Endothelial cell of umbilical vein (primary cell): ENCODE data around the gene MICALL1. TPM values are rescaled to one million over a fixed set of nuclear protein-coding genes. Genes with fewer than 3 reads are reported as not detected.

ENCODE experiments used
- BruUV-seq: library from RNA; stranded (reverse); fragments of 400-500 nt; replicated peaks from 2 replicates; lab custom pipeline; 2021; lab: Mats Ljungman, UMichigan
- CTCF ChIA-PET: fragments of 300-600, 350-600 bp; sonication (Branson Sonifier 250); formaldehyde crosslinking; loops from one replicate; lab custom pipeline; 2021; ENCODE audit warnings: antibody characterized with exemption, inconsistent platforms; lab: Charles Lee
- POLR2A ChIA-PET: fragments of 300-600, 350-600 bp; sonication (Branson Sonifier 250); formaldehyde crosslinking; loops from one replicate; lab custom pipeline; 2021; ENCODE audit warnings: antibody characterized with exemption, inconsistent platforms; lab: Charles Lee
- DNase-seq: peaks from one replicate; pipeline ENCODE4 v3.0.0-alpha.2; 2011; ENCODE audit warnings: low read depth, low spot score
- FAIRE-seq: peaks from 2 replicates; lab custom pipeline; 2011; peaks lifted over from hg19 to GRCh38; lab: Jason Lieb, UNC
- H2AFZ ChIP-seq: 2 replicates; pipeline ENCODE4 v1.6.0; 2012; ENCODE audit warnings: low read depth, low read length, control low read depth, inconsistent platforms
- H3K27ac ChIP-seq: 2 replicates; pipeline ENCODE4 v1.5.1; 2011; ENCODE audit warnings: low read depth, mild to moderate bottlenecking, control low read depth, low read length, moderate library complexity; ENCODE audit not compliant: insufficient read depth
- H3K27me3 ChIP-seq, 2 experiments: 2 replicates each; pipeline versions ENCODE4 v1.6.0 to v1.6.1; 2011; ENCODE audit warnings: low read length in 2 of 2, mixed read lengths in 1 of 2; ENCODE audit not compliant: control insufficient read depth in 2 of 2, insufficient read depth in 2 of 2
- H3K36me3 ChIP-seq, 2 experiments: 2 replicates in 1 of 2; 3 replicates in 1 of 2; pipeline ENCODE4 v1.5.1; 2011; ENCODE audit warnings: low read length in 2 of 2, mild to moderate bottlenecking in 1 of 2, moderate library complexity in 1 of 2; ENCODE audit not compliant: control insufficient read depth in 2 of 2, insufficient read depth in 2 of 2; ENCODE audit errors: extremely low read depth in 1 of 2
- H3K4me1 ChIP-seq: 3 replicates; pipeline ENCODE4 v1.5.1; 2011; ENCODE audit warnings: mild to moderate bottlenecking, low read length; ENCODE audit not compliant: control insufficient read depth, insufficient read depth; ENCODE audit errors: extremely low read depth
- H3K4me2 ChIP-seq: 2 replicates; pipeline ENCODE4 v1.6.1; 2011; ENCODE audit warnings: low read length, control low read depth, mixed read lengths; ENCODE audit not compliant: insufficient read depth
- H3K4me3 ChIP-seq, 3 experiments: fragments of 200-600 bp in 1 of 3; sonication (generic), shearing (Covaris generic) in 1 of 3; replicated peaks in 1 of 3; 2 replicates each; pipeline ENCODE4 v1.5.1; 2011 to 2016; ENCODE audit warnings: control low read depth in 3 of 3, low read length in 3 of 3, mild to moderate bottlenecking in 2 of 3, inconsistent platforms in 1 of 3, low read depth in 1 of 3, moderate library complexity in 1 of 3; ENCODE audit not compliant: insufficient read depth in 1 of 3
- H3K79me2 ChIP-seq: 2 replicates; pipeline ENCODE4 v1.6.0; 2012; ENCODE audit warnings: low read length, inconsistent platforms; ENCODE audit not compliant: control insufficient read depth, insufficient read depth
- H3K9ac ChIP-seq: replicated peaks from 2 replicates; pipeline ENCODE3; 2011; ENCODE audit warnings: low read length, control low read depth; ENCODE audit not compliant: insufficient read depth; ENCODE audit errors: extremely low read depth
- H3K9me1 ChIP-seq: replicated peaks from 3 replicates; pipeline ENCODE4 v1.6.0; 2011; ENCODE audit warnings: mild to moderate bottlenecking, low read length; ENCODE audit not compliant: control insufficient read depth, insufficient read depth; ENCODE audit errors: extremely low read depth
- H3K9me3 ChIP-seq: replicated peaks from 2 replicates; pipeline ENCODE4 v1.5.1; 2012; ENCODE audit warnings: low read length, inconsistent platforms; ENCODE audit not compliant: control insufficient read depth, insufficient read depth
- H4K20me1 ChIP-seq: replicated peaks from 2 replicates; pipeline ENCODE3; 2011; ENCODE audit warnings: mild to moderate bottlenecking, low read length; ENCODE audit not compliant: control insufficient read depth, insufficient read depth; ENCODE audit errors: extremely low read depth
- EZH2 ChIP-seq: IDR thresholded peaks from 2 replicates; pipeline ENCODE4 v1.6.1; 2012; ENCODE audit warnings: borderline replicate concordance, low read depth, mild to moderate bottlenecking, moderate library complexity, low read length, inconsistent platforms; ENCODE audit not compliant: severe bottlenecking
- FOS ChIP-seq: IDR thresholded peaks from 2 replicates; pipeline ENCODE4 v1.6.1; 2011; ENCODE audit warnings: mild to moderate bottlenecking, low read length, moderate library complexity, borderline replicate concordance; ENCODE audit not compliant: insufficient read depth
- GATA2 ChIP-seq: IDR thresholded peaks from 2 replicates; pipeline ENCODE4 v1.7.0; 2011; ENCODE audit warnings: low read depth, mild to moderate bottlenecking, moderate library complexity, mixed read lengths, low read length; ENCODE audit not compliant: insufficient read length, insufficient read depth
- JUN ChIP-seq: IDR thresholded peaks from 2 replicates; pipeline ENCODE4 v1.6.1; 2011; ENCODE audit warnings: borderline replicate concordance, low read depth; ENCODE audit not compliant: insufficient read length, insufficient read depth
- MYC ChIP-seq: IDR thresholded peaks from one replicate; pipeline ENCODE4 v1.6.1; 2011; ENCODE audit warnings: mild to moderate bottlenecking, low read depth, low read length
- POLR2A ChIP-seq: IDR thresholded peaks from 2 replicates; pipeline ENCODE4 v1.6.1; 2012; ENCODE audit warnings: low read depth, mild to moderate bottlenecking, control low read depth, low read length
- POLR2AphosphoS5 ChIP-seq: IDR thresholded peaks from 2 replicates; pipeline ENCODE4 v1.6.1; 2012; ENCODE audit warnings: low read depth, mild to moderate bottlenecking, control low read depth, low read length, moderate library complexity; ENCODE audit not compliant: insufficient read depth
- dilution Hi-C: fragments of 300-500 bp; cut with MboI; formaldehyde crosslinking; loops from one replicate; pipeline ENCODE4 v1.15.0; 2019; ENCODE audit warnings: low sequenced_read_pairs; ENCODE audit not compliant: extremely low pct_ligation_motif_present
- intact Hi-C: fragments of 100-400 bp; cut with micrococcal nuclease; formaldehyde crosslinking; loops from one replicate; pipeline ENCODE4 v1.10.0; 2022
- polyA plus RNA-seq, 4 experiments: library from polyadenylated mRNA; depleted of rRNA in 3 of 4; stranded (reverse) in 3 of 4; unstranded in 1 of 4; fragments of >200 nt; gene quantifications; 2 replicates each; pipeline versions ENCODE4 v1.2.1 to v1.2.3, GENCODE V29; 2011 to 2012; ENCODE audit warnings: missing spikeins in 1 of 4
- total RNA-seq: library from RNA; stranded (reverse); gene quantifications from 2 replicates; pipeline ENCODE4 v1.2.3, GENCODE V29; 2021
- TF ChIP-seq, protein P1 (sequence below), 2 donors: IDR thresholded peaks; 1 replicate in 1 of 2; 2 replicates in 1 of 2; pipeline ENCODE4 v1.5.1; 2011; ENCODE audit warnings: low read length in 2 of 2, mild to moderate bottlenecking in 2 of 2, moderate library complexity in 2 of 2, control low read depth in 1 of 2, inconsistent platforms in 1 of 2, low read depth in 1 of 2; ENCODE audit not compliant: insufficient read depth in 1 of 2; ENCODE audit errors: extremely low read depth in 1 of 2
- TF ChIP-seq, protein P2 (sequence below): IDR thresholded peaks from 2 replicates; pipeline ENCODE4 v1.6.1; 2011; ENCODE audit not compliant: insufficient read depth, insufficient read length

MICALL1 gene
- total and polyA plus RNA-seq, 2 donors (not counting 3 experiments of a cell fraction or from before 2014, with no cell fraction given) = 23.9 to 66.9 TPM

DNA sequence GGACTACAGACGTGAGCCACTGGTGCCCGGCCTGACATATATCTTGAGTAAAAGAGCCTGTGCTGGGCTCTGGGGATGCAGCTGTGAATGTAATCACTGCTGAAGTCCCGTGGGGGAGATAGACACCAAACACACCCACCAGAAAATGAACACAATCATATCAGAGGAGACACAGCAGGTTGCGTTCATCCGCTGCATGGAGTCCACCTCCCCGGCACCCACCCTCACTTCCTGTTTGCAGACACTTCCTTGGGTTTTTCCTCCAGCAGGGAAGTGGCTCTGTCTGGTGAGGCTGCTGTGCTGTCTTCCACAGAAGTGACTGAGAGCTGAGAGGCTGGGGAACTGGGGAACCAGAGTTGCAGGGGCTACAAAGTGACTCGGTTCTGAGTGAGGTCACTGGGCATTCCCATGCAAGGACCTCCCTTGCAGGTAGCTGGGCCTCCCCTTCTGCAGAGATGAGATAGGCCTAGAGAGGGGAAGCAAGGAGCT, 7.2 kb downstream of the MICALL1 start:
- Histone ChIP-seq H3K36me3 (peaks cover 2 to 25% of the 10 kb centered on the region in 2 experiments), H3K4me2 (no peak overlapping the region), H3K27ac (no peak overlapping the region), H3K9ac (no peak overlapping the region), H3K79me2 (peaks cover 12% of the 10 kb centered on the region), H3K4me3 (no peak overlapping the region), H3K27me3 (no peaks in the 10 kb centered on the region), H2AFZ (no peak overlapping the region), H3K9me3 (no peaks in the 10 kb centered on the region), H3K9me1 (no peaks in the 10 kb centered on the region), H4K20me1 (no peaks in the 10 kb centered on the region), H3K4me1 (no peaks in the 10 kb centered on the region)
- dilution Hi-C loops = no loop called here
- TF ChIP-seq JUN (no peak), FOS (no peak), GATA2 (no peak), POLR2A (no peak), MYC (no peak), POLR2AphosphoS5 (no peak), EZH2 (no peak)
- TF ChIP-seq, protein P1, sequence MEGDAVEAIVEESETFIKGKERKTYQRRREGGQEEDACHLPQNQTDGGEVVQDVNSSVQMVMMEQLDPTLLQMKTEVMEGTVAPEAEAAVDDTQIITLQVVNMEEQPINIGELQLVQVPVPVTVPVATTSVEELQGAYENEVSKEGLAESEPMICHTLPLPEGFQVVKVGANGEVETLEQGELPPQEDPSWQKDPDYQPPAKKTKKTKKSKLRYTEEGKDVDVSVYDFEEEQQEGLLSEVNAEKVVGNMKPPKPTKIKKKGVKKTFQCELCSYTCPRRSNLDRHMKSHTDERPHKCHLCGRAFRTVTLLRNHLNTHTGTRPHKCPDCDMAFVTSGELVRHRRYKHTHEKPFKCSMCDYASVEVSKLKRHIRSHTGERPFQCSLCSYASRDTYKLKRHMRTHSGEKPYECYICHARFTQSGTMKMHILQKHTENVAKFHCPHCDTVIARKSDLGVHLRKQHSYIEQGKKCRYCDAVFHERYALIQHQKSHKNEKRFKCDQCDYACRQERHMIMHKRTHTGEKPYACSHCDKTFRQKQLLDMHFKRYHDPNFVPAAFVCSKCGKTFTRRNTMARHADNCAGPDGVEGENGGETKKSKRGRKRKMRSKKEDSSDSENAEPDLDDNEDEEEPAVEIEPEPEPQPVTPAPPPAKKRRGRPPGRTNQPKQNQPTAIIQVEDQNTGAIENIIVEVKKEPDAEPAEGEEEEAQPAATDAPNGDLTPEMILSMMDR (IDR thresholded peaks at IDR 0.05; ENCODE audit: extremely low read depth in 1 of 2, insufficient read depth in 1 of 2, low read depth in 1 of 2, low read length in 2 of 2) = no peak
- TF ChIP-seq, protein P2, sequence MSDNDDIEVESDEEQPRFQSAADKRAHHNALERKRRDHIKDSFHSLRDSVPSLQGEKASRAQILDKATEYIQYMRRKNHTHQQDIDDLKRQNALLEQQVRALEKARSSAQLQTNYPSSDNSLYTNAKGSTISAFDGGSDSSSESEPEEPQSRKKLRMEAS = no peak
- no peak for DNase-seq
- no peak for FAIRE-seq
- ChIA-PET CTCF (no interaction called here), POLR2A (interaction anchor here (0.5 kb wide), 1 partner anchor 46 kb away, joined by 10 read pairs; no protein-coding TSS in a partner anchor)
- intact Hi-C loops = no loop called here
- BruUV-seq = no TSS peak
